GM21786 (cell line): ENCODE measurements around the gene BICRA.
"Not testable (repeated sequence)": the region's sequence is repeated elsewhere in the genome, so short reads cannot be mapped to it uniquely, and the experiment has no call there.

Experiments used
- ATAC-seq: cut with Tn5 transposase; IDR thresholded peaks from one replicate; pipeline ENCODE4 v1.9.1; 2021; ENCODE audit not compliant: unreplicated experiment

Gene BICRA

DNA sequence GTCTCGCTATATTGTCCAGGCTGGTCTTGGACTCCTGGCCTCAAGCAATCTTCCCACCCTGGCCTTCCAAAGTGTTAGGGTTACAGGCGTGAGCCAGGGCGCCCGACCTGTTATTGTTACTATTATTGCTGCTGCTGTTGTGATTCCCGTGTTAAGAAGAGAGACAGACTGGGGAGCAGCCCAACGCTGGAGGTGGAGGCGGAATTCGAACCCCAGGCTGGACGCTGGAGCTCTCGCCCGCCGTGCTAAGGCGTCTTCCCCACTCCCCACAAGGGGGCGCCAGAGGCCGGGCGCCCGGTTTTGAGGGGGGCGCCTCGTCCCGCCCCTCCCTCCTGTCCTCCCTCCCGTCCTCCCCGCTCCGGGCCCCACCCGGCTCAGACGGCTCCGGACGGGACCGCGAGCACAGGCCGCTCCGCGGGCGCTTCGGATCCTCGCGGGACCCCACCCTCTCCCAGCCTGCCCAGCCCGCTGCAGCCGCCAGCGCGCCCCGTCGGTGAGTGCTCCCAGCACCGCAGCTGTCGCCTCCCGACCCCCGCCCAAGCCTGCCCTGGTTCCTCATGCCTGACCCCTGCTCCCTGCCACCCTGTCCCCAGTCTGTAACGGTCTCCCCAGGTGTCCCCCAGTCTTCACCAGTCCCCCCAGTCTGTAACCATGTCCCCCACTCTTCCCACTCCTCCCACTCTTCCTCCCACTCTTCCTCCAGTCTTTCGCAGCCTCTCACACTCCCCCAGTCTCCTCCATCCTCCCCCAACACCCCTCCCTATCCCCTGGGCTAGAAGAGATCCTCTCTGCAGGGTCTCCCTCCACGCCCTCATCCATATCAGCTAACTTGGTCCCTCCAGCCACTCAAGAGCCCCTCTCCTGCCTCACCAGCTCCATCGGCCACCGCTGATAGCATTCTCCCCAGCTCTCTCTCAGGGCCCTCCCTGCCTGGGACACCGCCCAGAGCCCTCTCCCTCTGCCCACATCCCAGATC is 104.4 kb downstream of the BICRA start, which contains the start of gene EHD2:
Gene EHD2 (plus strand): TSS at position 377 of the 976 bp plus-strand sequence. CDS start 3,191 bp downstream, outside the sequence.
- no peak for ATAC-seq

DNA sequence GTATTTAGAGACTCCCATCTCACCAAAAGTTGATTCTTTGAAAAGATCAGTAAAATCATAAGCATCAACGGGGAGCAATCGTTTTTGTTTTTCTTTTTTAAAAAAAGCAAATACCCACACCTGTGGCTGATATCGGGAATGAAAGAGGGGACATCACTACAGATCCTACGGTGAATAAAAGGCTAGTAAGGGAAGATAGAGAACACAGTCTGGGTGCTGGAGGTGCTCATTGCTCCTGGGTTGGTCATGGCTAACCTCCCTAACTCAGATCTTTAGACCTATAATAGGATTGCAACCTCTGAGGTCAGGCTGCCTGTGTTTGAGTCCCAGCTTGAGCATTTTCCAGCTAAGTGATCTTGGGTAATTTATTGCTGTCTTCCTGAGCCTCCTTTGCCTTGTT is 105.4 kb downstream of the BICRA start:
- ATAC-seq: no peak

DNA sequence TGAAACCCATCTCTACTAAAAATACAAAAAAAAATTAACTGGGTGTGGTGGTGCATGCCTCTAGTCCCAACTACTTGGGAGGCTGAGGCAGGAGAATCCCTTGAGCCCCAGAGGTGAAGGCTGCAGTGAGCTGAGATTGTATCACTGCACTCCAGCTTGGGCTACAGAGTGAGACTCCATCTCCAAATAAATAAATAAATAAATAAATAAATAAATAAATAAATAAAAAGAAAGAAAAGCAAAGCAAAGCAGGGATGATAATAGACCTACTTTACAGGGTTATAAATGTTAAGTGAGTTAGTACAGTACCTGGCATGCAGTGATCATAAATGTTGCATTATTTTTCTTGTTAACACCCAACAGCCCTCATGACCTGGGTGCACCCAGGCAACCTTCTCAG is 105.9 kb downstream of the BICRA start:
- not testable (repeated sequence) for ATAC-seq

DNA sequence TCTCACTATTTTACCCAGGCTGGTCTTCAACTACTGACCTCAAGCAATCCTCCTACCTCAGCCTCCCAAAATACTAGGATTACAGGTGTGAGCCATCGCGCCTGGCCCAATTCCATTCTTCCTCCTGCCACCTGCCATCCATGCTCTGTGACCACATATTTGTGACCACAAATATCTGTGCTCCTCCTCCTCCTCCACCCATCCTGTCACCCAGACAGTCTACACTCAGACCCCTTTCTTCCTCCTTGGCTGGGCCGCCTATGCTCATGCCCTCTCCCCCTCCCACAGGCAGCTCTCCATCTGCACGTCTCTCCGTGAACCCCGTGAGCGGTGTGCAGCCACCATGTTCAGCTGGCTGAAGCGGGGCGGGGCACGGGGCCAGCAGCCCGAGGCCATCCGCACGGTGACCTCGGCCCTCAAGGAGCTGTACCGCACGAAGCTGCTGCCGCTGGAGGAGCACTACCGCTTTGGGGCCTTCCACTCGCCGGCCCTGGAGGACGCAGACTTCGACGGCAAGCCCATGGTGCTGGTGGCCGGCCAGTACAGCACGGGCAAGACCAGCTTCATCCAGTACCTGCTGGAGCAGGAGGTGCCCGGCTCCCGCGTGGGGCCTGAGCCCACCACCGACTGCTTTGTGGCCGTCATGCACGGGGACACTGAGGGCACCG is 107.5 kb downstream of the BICRA start:
- no peak for ATAC-seq

DNA sequence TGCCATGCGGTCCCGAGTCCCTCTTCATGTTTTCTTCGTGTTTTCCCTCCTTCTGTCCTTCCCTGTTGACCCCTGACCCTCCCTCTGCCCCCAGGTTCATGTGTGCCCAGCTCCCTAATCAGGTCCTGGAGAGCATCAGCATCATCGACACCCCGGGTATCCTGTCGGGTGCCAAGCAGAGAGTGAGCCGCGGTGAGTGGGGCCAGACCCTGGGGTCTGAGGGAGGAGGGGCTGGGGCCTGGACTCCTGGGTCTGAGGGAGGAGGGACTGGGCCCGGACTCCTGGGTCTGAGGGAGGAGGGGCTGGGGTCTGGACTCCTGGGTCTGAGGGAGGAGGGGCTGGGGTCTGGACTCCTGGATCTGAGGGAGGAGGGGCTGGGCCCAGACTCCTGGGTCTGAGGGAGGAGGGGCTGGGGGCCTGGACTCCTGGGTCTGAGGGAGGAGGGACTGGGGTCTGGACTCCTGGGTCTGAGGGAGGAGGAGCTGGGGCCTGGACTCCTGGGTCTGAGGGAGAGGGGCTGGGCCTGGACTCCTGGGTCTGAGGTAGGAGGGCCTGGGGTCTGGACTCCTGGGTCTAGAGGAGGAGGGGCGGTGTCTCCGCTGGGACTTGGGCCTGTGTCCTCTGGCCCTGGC is 109.6 kb downstream of the BICRA start:
- not testable (repeated sequence) for ATAC-seq

DNA sequence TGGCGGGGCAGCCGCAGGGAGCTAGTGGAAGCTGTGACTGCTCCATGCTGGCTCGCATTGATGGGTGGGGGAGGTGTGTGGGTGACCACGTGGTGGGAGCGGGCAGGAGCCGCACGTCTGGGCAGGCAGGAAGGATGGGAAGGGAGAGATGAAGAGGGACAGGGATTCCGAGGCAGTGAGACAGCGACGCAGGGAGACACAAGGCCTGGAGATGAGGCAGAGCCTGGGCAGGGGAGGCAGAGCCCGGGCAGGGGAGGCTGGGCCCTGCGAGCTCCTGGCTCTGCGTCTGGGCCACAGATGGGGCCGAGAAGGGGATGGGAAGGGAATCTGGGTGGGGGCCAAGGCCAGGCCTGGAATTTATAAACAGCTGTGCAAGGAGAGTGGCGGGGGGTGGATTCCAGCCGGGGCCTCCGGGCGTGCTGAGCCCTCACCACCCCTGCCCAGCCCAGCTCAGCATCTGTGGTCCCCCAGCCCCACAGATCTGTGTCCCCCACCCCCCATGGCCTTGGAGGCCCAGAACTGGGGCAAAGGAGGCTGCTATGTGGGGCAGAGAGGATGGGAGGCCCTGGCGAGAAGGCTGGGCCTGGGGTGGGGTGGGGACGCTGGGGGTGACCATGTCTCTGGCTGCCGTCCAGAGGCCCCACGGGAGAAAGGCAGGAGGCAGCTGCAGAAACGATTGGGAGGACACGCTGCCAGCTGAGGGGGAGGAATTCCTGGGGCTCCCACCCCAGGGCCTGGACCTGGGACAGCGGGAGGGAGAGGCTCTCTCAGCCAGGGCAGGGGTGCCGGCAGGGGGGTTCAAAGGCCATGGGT is 110.3 kb downstream of the BICRA start:
- ATAC-seq: no peak

DNA sequence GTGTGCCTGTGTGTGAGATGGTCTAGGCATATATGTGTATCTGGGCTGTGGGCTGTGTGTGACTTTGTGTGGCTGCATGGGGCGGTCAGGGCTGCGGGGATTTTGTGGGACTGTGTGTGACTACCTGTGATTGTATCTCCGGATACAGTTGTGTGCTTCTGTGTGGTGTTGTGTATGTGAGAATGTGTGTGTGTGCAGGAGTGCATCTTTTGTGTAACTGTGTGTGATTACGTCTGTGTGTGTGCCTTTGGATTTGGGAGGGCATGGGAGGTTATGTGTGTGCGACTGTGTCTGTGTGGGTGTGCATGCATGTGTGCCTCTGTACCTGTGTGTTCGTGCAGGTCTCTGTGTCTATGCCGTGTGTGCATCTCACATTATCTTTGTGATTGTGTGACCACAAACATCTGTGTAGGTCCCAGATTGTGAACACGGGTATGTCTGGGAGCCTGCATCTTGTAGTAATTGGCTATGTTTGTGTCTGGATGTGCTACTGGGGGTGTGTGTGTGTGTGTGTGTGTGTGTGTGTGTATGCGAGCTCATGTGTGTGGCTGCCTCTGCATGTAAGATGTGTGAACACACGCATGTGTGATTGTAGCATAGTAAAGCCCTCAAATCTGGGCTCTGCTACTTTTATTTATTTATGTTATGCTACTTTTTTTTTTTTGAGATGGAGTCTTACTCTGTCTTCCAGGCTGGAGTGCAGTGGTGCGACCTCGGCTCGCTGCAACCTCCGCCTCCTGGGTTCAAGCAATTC is 111.9 kb downstream of the BICRA start:
- ATAC-seq: no peak

DNA sequence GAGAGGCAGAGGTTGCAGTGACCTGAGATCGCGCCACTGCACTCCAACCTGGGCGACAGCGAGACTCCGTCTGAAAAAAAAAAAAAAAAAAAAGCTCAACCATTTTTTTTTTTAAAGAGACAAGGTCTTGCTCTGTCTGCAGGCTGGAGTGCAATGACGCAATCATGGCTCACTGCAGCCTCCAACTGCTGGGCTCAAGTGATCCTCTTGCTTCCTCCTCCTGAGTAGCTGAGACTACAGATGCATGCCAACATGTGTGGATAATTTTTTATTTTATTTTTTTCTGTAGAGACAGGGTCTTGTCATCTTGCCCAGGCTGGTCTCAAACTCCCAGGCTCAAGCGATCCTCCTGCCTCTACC is 114.6 kb downstream of the BICRA start:
- no peak for ATAC-seq

DNA sequence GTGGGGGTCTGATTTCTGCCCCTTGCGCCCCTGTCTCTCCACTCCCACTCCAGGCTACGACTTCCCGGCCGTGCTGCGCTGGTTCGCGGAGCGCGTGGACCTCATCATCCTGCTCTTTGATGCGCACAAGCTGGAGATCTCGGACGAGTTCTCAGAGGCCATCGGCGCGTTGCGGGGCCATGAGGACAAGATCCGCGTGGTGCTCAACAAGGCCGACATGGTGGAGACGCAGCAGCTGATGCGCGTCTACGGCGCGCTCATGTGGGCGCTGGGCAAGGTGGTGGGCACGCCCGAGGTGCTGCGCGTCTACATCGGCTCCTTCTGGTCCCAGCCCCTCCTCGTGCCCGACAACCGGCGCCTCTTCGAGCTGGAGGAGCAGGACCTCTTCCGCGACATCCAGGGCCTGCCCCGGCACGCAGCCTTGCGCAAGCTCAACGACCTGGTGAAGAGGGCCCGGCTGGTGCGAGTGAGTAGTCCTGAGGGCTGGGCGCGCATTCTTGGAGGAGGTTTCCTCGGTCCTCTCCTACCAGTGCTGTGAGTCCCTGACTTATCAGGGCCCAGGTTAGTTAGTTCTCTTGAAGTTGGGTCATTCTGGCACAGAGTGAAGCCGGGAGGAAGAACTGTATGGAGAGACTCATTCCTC is 116.9 kb downstream of the BICRA start:
- ATAC-seq: no peak

DNA sequence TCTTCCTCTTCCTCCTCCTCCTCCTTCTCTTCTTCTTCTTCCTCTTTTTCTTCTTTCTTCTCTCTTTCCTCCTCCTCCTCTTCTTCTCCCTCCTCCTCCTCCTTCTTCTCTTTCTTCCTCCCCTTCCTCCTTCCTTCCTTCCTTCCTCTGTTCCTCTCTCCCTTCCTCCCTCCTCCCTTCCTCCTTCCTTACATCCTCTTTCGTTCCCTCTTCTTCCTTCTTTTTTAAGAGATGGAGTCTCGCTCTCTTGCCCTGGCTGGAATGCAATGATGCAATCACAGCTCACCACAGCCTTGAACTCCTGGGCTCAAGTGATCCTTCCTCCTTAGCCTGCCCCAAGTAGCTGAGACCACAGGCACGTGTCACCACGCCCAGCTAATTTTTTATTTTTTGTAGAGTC is 117.5 kb downstream of the BICRA start:
- no peak for ATAC-seq

DNA sequence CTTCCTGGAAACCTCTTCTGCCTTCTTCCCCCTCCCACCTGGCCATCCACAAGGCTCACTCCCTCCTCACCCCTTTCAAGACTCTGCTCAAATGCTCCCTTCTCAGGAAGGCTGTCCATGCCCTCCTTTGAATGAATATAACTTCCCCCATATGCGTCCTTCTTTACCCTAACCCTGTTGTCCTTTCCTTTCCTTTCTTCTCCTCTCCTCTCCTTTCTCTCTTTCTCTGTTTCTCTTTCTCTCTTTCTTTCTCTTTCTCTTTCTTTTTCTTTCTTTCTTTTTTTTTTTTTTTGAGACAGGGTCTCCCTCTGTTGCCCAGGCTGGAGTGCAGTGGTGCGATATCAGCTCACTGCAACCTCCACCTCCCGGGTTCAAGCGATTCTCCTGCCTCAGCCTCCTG is 119.4 kb downstream of the BICRA start:
- ATAC-seq: not testable (repeated sequence)

DNA sequence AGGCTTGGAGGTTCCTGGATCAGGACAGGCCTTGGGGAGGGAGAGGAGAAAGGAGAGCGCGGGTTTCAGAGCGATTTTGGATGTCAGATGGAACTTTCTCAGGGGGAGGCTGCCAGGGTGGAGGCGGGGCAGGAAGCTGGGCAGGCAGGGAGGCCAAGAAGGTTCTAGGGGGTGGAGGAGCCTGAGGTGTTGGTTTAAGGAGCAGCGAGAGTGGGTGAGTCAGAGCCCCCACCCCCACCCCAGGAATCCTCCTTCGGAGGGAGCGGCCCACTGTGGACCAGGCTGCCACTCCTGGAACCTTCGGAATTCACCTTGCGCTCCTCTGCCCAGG is 120.5 kb downstream of the BICRA start:
- no peak for ATAC-seq

DNA sequence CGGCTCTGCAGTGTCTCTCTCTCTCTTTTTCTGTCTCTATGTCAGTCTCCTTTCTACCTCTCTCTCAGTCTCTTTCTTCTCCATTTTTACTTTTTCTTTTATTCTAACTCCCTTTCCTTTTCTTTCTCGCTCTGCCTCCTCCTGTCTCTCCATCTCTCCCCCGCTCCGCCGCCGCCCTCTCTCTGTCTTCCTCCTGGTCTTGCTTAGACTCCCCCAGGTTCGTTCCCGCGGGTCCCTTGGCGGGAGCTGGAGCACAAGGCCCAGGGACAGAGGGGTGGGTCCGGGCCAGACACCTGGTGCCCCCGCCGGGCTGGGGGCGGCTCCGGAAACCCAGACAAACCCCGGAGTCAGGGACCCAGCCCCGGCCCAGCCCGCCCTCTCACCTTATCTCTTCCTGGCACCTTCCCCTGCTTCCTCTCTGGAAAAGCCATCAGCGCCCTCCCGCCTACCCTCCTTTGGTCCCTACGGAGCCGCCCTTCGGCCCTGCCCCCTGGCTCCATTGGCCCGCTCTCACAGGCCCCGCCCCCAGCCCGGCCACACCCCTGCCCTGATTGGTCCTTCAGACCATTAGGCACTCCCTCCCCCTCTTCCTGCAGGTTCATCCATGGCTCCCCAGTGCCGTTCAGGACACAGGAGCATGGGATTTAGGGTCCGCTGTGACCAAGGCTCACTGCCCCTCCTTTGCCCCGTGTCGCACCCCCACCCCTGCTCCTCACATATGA is 121.0 kb downstream of the BICRA start:
- no peak for ATAC-seq

DNA sequence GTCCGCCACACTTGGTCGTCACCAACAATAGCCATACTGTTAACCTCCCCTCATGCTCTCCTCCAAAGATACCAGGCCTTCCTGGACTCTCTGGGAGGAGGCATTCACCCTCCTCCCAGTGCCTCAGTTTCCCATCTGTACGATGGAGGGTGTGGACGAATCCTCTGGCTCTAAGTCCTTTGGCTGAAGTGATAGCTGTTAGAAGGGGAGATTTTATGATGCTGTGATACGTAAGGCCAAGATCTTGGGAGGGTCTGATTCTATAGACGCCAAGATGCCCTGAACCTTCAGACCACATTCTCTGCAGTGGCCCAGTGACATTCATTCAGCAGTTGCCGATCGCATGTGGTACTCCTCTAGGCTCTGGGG is 121.6 kb downstream of the BICRA start:
- ATAC-seq: no peak

DNA sequence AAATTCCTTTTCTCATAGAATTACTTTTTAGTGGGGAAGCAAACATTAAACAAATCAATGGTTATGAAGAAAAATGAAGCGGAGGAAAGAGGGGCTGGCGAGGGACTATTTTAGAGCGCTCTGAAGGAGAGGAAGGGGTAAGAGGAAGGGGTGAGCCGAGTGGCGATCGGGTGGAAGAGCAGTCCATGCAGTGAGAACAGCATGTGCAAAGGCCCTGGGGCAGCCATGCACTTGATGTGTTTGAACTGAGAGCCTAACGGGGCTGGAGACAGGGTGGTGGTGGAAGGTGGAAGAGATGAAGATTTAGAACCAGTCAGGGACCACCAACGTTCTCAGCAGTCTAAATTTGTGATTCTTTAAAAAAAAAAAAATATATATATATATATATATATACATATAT is 122.0 kb downstream of the BICRA start:
- ATAC-seq: no peak

DNA sequence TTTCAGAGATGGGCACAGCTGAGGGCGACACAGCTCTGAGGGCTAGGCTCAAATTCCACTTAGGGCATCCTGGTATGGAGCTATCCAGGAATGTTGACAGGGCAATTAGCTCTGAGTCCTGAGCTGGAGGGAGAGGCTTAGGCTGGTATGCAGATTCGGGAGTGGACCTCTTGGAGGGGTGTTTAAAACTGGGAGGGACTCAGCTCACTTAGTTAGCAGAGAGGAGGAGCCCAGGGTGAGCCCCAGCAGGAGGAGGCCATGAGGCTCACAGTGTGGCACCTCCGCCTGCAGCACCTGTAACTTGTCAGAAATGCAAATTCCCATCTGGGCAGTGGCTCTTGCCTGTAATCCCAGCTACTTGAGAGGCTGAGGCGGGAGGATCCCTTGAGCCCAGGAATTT is 126.2 kb downstream of the BICRA start:
- no peak for ATAC-seq

DNA sequence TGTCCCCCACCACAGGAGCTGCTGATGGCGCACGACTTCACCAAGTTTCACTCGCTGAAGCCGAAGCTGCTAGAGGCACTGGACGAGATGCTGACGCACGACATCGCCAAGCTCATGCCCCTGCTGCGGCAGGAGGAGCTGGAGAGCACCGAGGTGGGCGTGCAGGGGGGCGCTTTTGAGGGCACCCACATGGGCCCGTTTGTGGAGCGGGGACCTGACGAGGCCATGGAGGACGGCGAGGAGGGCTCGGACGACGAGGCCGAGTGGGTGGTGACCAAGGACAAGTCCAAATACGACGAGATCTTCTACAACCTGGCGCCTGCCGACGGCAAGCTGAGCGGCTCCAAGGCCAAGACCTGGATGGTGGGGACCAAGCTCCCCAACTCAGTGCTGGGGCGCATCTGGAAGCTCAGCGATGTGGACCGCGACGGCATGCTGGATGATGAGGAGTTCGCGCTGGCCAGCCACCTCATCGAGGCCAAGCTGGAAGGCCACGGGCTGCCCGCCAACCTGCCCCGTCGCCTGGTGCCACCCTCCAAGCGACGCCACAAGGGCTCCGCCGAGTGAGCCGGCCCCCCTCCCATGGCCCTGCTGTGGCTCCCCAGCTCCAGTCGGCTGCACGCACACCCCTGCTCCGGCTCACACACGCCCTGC is 132.1 kb downstream of the BICRA start:
- ATAC-seq: no peak

DNA sequence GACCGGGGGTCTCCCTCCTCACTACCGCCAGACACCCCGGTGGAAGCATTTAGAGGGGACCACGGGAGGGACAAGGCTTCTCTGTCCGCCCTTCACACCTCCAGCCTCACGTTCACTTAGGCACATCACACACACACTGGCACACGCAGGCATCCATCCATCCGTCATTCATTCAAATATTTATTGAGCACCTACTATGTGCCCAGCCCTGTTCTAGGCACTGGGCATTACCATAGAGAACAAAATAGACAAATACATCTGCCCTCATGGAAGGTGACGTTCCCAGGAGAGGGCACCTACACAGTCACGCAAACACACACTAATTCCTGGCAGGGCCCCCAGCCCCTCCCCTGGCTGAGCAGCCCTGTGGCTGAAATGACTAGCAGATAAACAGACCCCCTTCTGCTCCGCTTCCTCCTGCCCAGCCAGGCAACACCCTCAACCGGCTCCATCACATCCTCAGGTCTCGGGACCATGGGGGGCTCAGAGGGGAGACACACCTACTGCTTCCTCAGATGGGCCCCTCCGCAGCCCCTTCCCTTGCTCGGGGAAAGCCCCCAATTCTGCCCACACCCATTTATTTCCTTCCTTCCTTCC is 132.7 kb downstream of the BICRA start:
- no peak for ATAC-seq
